Endometrial microvascular endothelial cells (primary cell): ENCODE measurements around the gene HLA-DMA. TPM values are rescaled to one million over a fixed set of nuclear protein-coding genes. Genes with fewer than 3 reads are reported as not detected.

ENCODE experiments used
- in situ Hi-C: cut with HindIII; loops from 2 replicates; pipeline ENCODE4 v1.10.0; 2017; ENCODE audit warnings: low sequenced_read_pairs, low pct_unique_long_range_greater_than_20kb; ENCODE audit errors: inconsistent ontology term
- total RNA-seq: library from RNA; depleted of rRNA; stranded (reverse); fragments of >200 nt; gene quantifications from one replicate; pipeline ENCODE4 v1.2.3, GENCODE V29; 2015; ENCODE audit errors: inconsistent ontology term

The HLA-DMA gene
- total RNA-seq: 7.3 TPM

GRCh38 chr6:32952817-32953739 lies at the start of gene HLA-DMA:
HLA-DMA (minus strand) TSS chr6:32953097; CDS start chr6:32953036, 61 bp downstream.
- in situ Hi-C loops: no loop called here

GRCh38 chr6:33001685-33002084 lies 48.8 kb upstream of the HLA-DMA start:
- in situ Hi-C loops: no loop called here

GRCh38 chr6:33000055-33000454 lies 47.2 kb upstream of the HLA-DMA start:
- in situ Hi-C loops: no loop called here

- in situ Hi-C loops: loop anchor here (25.0 kb wide), 1 partner anchor 158 kb away; the partner anchor contains the start of genes PSMB8 and TAP2
Measured at GRCh38 chr6:32995448-32995847, 42.6 kb upstream of the HLA-DMA start.

GRCh38 chr6:32993363-32993973 lies 40.6 kb upstream of the HLA-DMA start:
- in situ Hi-C loops: loop anchor here (25.0 kb wide), 1 partner anchor 156 kb away; the partner anchor contains the start of genes PSMB8 and TAP2

GRCh38 chr6:32991972-32992371 lies 39.1 kb upstream of the HLA-DMA start:
- in situ Hi-C loops: loop anchor here (25.0 kb wide), 1 partner anchor 155 kb away; the partner anchor contains the start of genes PSMB8 and TAP2

- in situ Hi-C loops: loop anchor here (25.0 kb wide), 1 partner anchor 152 kb away; the partner anchor contains the start of genes PSMB8 and TAP2
Measured at GRCh38 chr6:32989368-32989767, 36.5 kb upstream of the HLA-DMA start.

GRCh38 chr6:32984622-32985389 lies 31.9 kb upstream of the HLA-DMA start:
- in situ Hi-C loops: loop anchor here (25.0 kb wide), 1 partner anchor 148 kb away; the partner anchor contains the start of genes PSMB8 and TAP2

GRCh38 chr6:32983964-32984621 lies 31.2 kb upstream of the HLA-DMA start:
- in situ Hi-C loops: loop anchor here (25.0 kb wide), 1 partner anchor 147 kb away; the partner anchor contains the start of genes PSMB8 and TAP2

- in situ Hi-C loops: loop anchor here (25.0 kb wide), 1 partner anchor 146 kb away; the partner anchor contains the start of genes PSMB8 and TAP2
Measured at GRCh38 chr6:32983493-32983848, 30.6 kb upstream of the HLA-DMA start.

- in situ Hi-C loops: loop anchor here (25.0 kb wide), 1 partner anchor 146 kb away; the partner anchor contains the start of genes PSMB8 and TAP2
Measured at GRCh38 chr6:32982702-32983492, 30.0 kb upstream of the HLA-DMA start.

- in situ Hi-C loops: loop anchor here (25.0 kb wide), 1 partner anchor 145 kb away; the partner anchor contains the start of genes PSMB8 and TAP2
Measured at GRCh38 chr6:32982084-32982701, 29.3 kb upstream of the HLA-DMA start.

GRCh38 chr6:32980488-32981038 lies 27.7 kb upstream of the HLA-DMA start:
- in situ Hi-C loops: loop anchor here (25.0 kb wide), 1 partner anchor 143 kb away; the partner anchor contains the start of genes PSMB8 and TAP2

- in situ Hi-C loops: loop anchor here (25.0 kb wide), 1 partner anchor 143 kb away; the partner anchor contains the start of genes PSMB8 and TAP2
Measured at GRCh38 chr6:32979720-32980487, 27.0 kb upstream of the HLA-DMA start.

- in situ Hi-C loops: loop anchor here (25.0 kb wide), 1 partner anchor 141 kb away; the partner anchor contains the start of genes PSMB8 and TAP2
Measured at GRCh38 chr6:32977953-32978324, 25.0 kb upstream of the HLA-DMA start.
